GM18909 (cell line): Measurements from ENCODE around the gene CDH15.

Source experiments
- ATAC-seq: cut with Tn5 transposase; IDR thresholded peaks from one replicate; pipeline ENCODE4 v1.9.1; 2021; ENCODE audit warnings: mild to moderate bottlenecking; ENCODE audit not compliant: unreplicated experiment, poor library complexity

The CDH15 gene, protein sequence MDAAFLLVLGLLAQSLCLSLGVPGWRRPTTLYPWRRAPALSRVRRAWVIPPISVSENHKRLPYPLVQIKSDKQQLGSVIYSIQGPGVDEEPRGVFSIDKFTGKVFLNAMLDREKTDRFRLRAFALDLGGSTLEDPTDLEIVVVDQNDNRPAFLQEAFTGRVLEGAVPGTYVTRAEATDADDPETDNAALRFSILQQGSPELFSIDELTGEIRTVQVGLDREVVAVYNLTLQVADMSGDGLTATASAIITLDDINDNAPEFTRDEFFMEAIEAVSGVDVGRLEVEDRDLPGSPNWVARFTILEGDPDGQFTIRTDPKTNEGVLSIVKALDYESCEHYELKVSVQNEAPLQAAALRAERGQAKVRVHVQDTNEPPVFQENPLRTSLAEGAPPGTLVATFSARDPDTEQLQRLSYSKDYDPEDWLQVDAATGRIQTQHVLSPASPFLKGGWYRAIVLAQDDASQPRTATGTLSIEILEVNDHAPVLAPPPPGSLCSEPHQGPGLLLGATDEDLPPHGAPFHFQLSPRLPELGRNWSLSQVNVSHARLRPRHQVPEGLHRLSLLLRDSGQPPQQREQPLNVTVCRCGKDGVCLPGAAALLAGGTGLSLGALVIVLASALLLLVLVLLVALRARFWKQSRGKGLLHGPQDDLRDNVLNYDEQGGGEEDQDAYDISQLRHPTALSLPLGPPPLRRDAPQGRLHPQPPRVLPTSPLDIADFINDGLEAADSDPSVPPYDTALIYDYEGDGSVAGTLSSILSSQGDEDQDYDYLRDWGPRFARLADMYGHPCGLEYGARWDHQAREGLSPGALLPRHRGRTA

DNA sequence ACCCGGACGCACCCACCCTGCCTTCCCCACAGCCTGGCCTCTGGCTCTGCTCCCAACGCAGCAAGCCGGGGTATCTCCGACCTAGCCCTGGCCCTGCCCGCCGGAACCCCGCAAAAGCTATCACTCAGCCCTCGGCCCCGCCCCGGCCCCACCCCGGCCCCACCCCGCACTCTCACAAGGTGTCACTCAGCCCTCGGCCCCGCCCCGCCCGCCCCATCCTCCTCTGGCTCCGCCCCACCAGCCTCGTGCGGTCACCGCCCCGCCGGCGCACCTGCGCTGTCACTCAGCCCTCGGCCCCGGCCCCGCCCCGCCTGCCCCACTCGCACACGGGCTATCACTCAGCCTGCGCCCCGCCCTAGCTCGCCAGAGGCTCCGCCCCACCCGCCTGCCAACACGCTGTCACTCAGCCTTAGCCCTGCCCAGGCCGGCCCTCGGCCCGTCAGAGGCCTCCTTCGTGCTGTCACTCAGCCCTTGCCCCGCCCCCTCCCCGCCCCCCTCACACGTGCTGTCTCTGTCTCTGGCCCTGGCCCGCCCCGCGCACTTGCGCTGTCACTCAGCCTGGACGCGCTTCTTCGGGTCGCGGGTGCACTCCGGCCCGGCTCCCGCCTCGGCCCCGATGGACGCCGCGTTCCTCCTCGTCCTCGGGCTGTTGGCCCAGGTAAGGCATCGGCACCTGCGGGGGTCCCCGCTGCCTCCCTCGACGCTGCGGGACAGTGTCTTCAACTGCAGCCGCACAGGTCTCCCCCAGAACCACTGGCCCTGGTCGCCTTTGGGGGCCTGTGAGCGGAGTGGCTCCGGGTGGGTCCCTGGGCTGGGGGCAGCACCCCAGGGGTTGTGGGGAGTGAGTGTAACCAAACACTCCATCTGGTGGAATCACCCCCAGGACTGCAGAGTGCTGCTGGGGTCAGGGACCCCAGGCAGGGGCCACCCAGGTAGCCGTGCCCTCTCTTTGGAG is at the start of gene CDH15:
Gene CDH15 (plus strand): TSS at position 533 of the 955 bp plus-strand sequence. CDS start 84 bp downstream, at position 617.
- ATAC-seq, result peak; percentile 86

DNA sequence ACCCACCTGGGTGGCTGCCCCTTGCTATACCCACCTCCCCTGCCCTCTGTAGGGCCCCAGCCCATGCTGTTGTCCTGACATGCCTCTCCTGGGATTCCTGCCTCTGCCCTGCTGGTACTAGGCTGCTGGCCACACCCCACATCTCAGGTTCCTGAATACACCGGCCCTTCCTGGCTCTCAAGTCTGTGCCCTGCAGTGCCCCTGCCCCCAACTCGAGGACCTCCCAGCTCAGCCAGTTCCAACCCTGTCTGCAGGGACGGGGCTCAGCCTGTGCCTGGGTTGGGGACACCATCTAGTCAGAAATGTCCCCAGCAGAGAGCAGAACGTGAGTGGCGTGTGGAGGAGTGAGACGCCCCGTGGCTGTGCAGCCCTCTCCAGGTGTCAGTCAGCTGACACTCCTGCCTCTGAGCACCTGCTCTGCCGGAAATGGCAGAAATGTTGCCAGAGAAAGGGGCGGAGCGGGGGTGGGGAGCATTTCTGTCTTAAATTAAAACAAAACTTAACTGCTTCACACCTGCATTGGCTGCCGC is 49.2 kb upstream of the CDH15 start:
- no peak for ATAC-seq

DNA sequence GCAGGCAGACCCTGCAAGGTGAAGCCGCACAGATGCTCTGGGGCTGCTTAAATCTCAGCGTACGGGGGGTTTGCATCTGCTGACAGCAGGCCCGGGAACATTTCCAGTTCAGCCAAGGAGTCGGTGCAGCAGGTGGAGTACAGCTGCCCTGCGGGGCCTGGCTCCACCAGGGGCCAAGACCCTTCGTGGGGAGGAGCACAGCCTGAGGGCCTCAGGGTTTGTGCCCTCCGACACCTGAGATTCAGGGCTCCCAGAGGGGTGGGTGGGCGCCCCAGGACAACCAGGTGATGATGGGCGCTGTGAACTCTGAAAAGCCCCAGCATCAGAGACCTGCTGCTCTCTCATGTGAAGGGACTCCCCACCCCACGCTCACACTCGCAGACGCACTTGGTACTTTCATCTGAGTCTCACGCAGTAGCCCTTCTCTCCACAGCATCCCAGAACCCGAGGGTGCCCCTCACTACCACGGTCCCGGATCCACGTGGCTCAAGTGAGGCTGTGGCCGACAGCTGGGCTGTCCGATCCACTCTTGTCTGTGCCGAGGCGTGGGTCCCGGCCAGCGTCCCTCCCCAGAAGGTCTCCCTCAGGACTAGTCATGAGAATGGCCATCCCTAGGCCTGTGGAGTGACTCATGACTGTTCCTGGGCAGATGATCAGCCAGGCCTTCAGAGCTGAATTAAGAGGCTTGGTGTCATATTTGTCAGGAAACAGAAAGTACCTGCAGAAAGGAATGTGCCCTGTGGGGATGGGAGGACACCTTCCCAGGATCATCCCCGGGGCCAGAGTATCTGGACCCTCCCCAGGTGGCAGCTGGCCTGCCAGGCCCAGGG is 48.3 kb upstream of the CDH15 start:
- no peak for ATAC-seq

DNA sequence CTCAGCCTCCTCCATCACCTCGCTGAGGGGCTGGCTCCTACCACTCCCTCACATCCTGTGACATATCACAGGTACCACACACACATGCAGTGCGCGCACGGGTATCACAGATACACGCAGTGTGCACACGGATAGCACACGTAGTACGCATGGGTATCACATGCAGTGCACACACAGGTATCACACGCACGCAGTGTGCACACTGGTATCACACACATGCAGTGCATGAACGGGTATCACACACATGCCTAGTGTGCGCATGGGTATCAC is 47.8 kb upstream of the CDH15 start:
- ATAC-seq, result no peak

DNA sequence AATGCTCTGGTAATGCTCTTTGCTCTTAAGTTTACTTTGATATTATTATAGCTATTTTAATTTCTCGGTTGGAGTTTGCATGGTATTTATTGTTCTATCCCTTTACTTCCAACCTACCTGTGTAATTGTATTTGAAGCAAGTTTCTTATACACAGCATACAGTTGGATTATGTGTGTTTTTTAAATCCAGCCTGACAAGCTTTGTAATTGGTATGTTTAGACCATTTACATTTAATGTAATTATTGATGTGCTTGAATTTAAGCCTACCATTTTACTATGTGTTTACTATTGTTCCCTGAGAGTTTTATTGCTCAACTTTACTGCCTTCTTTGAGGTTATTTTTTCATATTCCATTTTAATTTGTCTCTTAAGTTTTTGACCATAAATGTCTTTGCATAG is 42.2 kb upstream of the CDH15 start:
- no peak for ATAC-seq

DNA sequence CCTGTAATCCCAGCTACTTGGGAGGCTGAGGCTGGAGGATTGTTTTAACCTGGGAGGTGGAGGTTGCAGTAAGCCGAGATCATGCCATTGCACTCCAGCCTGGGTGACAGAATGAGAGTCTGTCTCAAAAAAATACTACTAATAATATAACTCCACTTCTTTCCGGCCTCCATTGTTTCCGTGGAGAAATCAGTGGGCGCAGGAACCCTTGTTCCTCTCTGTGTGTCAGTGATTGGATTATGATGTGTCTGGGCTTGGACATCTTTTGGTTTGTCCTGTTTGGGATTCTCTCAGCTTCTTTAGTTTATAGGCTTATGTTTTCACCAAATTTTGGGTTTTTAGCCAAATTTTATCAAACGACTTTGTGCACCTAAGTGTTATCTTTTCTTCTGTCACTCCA is 41.1 kb upstream of the CDH15 start:
- no peak for ATAC-seq

DNA sequence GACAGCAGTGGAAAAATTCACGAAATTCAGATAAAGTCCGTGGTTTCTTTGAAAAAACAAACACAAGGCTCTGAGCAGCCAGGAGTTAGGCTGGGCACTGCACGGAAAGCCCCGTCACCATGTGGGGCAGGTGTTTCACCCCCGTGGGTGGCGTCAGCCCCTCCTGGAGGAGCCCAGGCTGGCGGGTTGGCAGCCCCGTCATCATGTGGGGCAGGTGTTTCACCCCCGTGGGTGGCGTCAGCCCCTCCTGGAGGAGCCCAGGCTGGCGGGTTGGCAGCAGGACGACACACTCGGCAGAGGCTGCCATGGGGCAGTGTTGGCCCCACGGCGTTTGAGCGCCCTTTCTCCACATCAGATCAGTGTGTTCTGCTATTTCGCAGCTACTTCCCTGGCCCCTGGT is 39.8 kb upstream of the CDH15 start:
- no peak for ATAC-seq

DNA sequence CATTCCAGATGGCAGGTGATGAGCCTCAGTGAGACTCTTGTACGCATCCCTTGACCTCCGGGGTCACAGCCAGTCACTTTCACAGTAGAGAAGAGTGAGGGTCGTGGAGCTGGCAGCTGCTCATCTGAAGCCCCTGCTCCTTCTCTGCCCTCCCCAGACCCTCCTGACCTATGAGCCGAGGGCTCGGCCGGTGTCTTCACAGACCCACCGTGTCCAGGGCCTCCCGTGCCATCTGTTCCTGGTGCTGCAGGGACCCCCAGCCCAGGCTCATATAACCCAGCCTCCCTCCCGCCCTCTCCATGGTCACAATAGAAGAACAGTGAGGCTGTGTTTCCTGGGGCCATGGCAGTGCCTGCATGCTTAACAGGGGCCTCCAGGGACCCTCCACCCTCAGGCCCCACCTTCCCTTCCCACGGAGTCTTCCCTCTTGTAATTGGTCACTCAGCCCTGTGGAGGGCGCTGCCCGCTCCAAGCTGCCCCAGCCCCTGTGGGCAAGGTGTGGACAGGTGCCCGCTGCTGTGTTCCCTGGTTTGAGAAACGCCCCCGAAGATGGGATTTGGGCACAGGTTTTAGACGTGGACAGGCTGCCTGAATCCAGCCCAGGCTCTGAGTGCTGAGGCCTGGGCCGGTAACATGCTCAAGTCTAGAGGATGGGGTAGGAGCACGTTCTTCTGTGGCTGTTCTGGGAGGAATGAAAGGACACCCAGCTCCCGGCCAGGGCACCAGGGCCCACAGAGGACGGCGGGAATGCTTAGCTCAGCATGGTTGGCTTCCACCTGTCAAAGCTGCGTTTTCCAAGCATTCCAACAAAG is 39.1 kb upstream of the CDH15 start:
- no peak for ATAC-seq

DNA sequence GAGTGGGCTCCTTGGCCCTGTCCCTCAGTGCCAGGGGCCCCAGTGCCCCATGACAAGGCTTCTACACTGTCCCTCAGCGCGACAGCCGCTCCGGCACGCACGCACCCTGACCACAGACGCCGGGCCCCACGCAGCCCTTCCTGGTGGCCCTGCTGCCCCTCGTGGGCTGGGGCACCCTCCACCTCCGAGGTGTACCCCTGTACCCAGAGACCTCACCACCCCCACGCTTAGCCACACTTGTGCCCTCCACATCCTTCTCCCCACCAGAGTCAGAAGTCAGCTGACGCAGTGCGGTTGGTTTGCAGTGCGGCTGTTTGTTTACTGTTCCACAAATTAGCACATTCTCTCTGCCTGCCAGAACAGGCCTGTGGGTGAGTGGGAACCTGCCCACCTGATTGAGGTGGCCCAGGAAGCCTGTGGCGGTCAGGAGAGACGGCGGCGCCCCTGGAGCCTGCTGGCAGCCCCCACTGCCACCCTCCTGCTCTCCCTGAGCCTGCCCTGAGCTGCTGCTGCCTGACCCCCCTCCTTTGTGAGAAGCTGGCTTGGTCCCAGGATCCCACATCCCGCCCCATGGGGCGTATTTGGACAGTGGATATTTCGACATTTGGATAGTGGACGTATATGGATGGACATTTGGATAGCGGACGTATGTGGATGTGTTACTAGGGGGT is 38.0 kb upstream of the CDH15 start:
- no peak for ATAC-seq

DNA sequence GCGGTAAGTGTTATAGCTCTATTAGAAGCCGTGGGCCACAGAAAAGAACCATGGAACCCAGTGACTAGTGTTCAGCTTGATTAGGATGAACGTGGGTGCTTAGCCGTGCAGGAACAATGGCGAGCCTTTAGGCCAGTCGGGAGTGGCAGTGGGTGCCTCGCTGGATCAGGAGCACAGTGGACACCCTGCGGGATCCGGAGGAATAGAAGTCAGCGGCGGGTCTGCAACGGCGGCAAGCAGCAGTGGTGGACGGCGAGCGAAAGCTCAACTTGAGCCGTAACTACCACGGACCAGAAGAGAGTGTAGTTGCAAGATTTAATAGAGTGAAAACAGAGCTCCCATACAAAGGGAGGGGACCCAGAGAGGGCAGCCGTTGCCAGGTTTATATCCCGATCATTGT is 37.3 kb upstream of the CDH15 start:
- no peak for ATAC-seq

DNA sequence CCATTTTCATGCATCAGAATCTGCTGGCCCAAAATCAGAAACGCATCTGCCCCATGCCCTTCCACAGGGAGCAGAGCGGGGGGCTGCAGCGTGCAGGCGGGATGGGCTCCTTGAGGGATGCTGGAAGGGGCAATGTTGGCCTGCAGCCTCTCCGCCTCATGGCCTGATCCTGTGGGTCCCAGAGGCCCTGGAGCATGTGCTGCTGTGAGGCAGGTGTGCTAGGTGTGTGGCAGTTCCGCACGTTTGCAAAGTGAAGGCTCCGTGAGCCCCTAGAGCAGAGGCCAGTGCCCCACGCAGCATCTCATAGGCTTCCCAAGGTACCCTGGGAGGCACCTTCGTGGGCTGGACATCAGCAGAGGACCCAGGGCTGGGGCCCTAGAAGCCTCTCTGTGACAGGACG is 36.4 kb upstream of the CDH15 start:
- ATAC-seq, result no peak

DNA sequence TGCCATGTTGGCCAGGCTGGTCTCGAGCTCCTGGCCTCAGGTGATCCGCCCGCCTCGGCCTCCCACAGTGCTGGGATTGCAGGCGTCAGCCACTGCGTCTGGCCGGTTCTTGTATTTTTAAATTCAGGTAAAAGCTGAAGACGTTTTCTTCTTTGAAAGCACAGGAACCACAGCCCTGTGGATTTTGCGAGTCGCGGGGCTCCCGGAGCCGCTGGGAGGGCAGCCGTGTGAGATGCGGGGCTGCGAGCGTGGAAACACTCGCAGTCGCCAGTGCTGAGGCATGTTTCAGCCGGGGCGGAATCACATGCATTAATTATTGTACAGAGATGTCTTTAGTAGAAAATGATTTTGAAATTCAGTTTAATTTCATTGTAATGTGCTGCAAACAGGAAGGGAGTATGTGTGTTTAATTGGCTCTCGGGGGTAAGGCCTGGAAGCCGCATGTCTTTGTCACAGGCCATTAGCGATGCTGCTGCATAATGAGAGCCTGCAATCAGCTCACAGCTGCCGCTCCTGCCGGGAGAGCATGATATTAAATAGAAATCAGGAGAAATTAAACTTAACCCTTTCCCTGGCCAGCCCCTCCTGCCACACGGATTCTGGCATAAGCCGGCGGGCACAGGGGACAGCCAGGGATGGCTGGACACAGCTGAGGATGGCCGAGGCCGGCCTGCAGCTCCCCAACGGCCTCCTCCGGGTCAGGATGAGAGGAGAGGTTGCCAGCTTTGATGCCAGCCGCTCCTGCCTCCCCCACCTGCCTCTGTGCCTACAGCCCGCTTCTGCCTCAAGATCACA is 35.4 kb upstream of the CDH15 start:
- ATAC-seq, result no peak

DNA sequence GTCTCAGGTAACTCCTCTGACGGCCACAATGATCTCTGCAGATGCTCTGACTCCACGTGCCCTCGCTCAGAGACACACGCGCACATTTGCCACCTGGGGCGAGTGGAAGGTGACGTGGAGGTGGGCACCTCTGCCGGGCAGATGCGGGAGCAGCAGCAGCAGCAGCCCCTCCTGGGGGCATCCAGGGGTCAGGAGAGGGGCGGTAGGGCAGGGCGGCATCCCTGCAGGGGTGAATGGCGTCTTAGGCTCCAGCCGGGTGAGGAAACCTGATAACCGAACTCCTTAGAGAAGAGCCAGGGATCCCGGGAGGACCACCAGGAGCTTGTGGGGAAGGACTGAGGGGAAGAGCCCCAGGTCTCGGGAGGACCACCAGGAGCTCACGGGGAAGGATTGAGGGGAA is 34.6 kb upstream of the CDH15 start:
- no peak for ATAC-seq

DNA sequence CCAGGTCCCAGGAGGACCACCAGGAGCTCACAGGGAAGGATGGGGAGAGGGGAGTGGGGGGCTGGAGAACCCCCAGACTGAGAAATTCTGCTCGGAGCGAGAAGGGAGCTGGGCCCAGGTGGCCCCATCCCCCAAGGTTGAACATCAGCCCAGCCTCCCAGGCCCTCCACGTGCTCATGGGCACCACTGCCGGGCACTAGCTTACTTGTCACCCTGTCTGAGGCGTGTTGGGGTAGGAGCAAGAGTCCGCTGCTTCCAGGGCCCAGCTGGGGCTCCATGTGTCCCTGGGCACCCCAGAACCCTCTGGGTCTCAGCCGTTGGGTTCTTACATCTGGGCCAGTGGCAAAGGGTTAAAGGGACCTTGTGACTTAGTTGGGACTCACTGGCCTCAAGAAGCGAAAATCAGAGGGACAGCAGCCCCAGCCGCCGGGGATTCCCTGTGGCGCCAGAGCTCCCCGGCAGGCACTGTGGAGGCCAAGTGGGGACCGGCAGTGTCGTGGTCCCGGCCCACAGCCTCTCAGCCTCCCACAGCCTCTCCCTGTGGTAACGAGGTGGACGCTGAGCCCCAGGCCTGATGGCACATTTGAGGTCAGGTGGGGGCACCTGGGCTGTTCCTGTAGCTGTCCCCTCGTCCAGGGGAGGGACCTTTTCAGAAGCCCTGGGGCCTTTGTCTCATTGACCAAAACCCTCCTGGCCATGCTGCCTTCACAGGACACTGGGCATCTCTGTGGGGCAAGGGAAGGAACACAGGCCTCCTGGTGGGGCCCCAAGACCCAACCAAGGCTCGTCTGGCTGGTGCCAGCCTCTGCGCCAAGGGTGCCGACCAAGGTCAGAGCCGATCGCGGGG is 33.7 kb upstream of the CDH15 start:
- no peak for ATAC-seq

DNA sequence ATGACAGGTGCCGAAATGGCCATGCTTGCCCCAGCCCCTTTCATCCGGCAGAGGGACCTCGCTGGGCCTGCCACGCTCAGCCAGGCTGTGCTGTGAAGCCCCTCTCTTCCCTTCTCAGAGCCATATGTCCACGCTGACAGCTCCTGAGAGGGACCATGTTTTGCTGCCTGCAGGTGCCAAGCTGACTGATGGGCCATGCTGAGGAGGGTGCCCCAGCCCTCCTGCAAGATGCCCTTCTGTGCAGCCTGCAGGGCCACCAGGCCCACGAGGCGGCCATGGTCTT is 33.1 kb upstream of the CDH15 start:
- no peak for ATAC-seq

DNA sequence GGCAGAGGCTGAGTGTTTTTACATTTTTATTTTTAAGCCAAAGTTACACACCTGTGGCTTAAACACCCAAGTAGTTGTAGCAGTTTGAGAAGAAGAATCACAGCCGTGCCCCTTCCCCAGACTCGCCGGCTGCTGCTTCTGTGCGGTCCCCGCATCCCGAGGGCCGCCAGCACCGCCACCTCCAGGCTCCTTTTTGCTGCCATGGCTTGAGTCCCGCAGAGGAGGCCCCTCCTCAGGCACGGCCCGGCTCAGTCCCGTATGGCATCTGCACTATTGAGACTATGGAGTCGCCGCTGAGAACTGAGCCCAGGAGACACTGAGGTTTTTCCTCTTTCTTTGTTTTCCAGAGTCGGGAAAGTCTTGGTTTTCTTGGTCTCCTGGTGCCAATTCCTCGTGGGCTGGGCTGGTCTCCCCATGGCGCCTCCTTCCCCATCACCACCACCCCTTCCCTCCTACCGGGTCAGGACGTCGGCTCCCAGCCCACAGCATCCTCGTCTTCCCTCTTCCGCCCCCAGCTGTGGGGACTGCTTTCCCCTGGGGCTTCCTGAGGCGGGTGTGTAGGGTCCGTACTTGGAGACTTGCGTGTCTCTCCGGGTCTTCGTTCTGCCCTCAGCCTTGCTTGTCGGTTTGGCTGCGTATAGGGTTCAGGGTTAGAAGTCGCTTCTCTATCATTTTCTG is 32.6 kb upstream of the CDH15 start:
- no peak for ATAC-seq
